Adrenal gland (tissue), 12 donors: ENCODE results near the gene TK2. TPM values are rescaled to one million over a fixed set of nuclear protein-coding genes. Genes with fewer than 3 reads are reported as not detected.

Experiments used
- DNase-seq, 7 donors: peaks; one replicate each; pipeline ENCODE4 v3.0.0-alpha.2; 2019 to 2020
- H3K27ac ChIP-seq, 5 donors: fragments of 200-600 bp; sonication (generic) in 4 of 5; 1 replicate in 3 of 5; 2 replicates in 2 of 5; pipeline versions ENCODE4 v1.5.1 to v1.8.0; 2016 to 2020; ENCODE audit warnings: mild to moderate bottlenecking in 1 of 5
- H3K27me3 ChIP-seq: fragments of 200-600 bp; 2 replicates; pipeline ENCODE4 v1.8.0; 2021
- H3K36me3 ChIP-seq, 2 donors: fragments of 200-600 bp; replicated peaks in 1 of 2; 1 replicate in 1 of 2; 2 replicates in 1 of 2; pipeline versions ENCODE4 v1.5.1 to v1.8.0; 2018 to 2022
- H3K4me1 ChIP-seq, 2 donors: fragments of 200-600 bp; replicated peaks in 1 of 2; 1 replicate in 1 of 2; 2 replicates in 1 of 2; pipeline versions ENCODE4 v1.5.1 to v1.8.0; 2018 to 2021
- H3K4me3 ChIP-seq, 4 donors: fragments of 200-600 bp; sonication (generic) in 3 of 4; one replicate each; pipeline ENCODE4 v1.5.1; 2016 to 2018
- H3K9me3 ChIP-seq, 3 donors: fragments of 200-600 bp; sonication (generic) in 1 of 3; replicated peaks in 1 of 3; 1 replicate in 2 of 3; 2 replicates in 1 of 3; pipeline versions ENCODE4 v1.5.1 to v1.8.0; 2016 to 2021
- POLR2A ChIP-seq, 2 donors: fragments of 450-650 bp; IDR thresholded peaks; one replicate each; pipeline ENCODE4 v1.6.1; 2017; ENCODE audit warnings: antibody characterized with exemption in 2 of 2, mild to moderate bottlenecking in 2 of 2, moderate library complexity in 1 of 2
- WGBS, 4 donors: extraction: QIAGEN DNeasy Blood & Tissue Kit in 2 of 4; methylation state at CpG; one replicate each; pipeline versions ENCODE4 v1.1.5 to v1.1.7; 2013 to 2017; 5-methylcytosine and 5-hydroxymethylcytosine counted together
- intact Hi-C, 2 donors: fragments of 100-400 bp; cut with DNase I; formaldehyde crosslinking; loops; one replicate each; pipeline versions ENCODE4 v1.14.1 to v1.15.0; 2022 to 2023
- polyA plus RNA-seq, 3 donors: library from polyadenylated mRNA; stranded (reverse); fragments of 200-250 nt in 2 of 3; fragments of 350-450 nt in 1 of 3; fragmentation: Illumina TruSeq in 1 of 3; extraction: RNeasy Lipid Tissue Mini Kit (QIAGEN cat#74804) in 1 of 3; gene quantifications; one replicate each; pipeline ENCODE4 v1.2.3, GENCODE V29; 2013 to 2014
- total RNA-seq, 9 donors: library from RNA; depleted of rRNA in 4 of 9; stranded (reverse); fragments of >200 nt in 4 of 9; fragments of 120-200 nt in 1 of 9; fragmentation: NEBNext Ultra II Directional in 1 of 9; extraction: Animal tissue kit (Norgen Biotek cat#: 25700) in 1 of 9; gene quantifications; one replicate each; pipeline versions ENCODE4 v1.1.0 to v1.2.4, GENCODE V29; 2013 to 2023
- TF ChIP-seq, protein P1 (sequence below), 6 experiments: fragments of 450-650 bp in 4 of 6; fragments of 200-600 bp in 2 of 6; sonication (generic) in 1 of 6; IDR thresholded peaks; 1 replicate in 5 of 6; 2 replicates in 1 of 6; pipeline versions ENCODE4 v1.5.1 to v1.8.0; 2016 to 2021; ENCODE audit warnings: antibody characterized with exemption in 6 of 6, mild to moderate bottlenecking in 2 of 6, moderate library complexity in 1 of 6
- donor health status: healthy with polysubstance abuse.
- donor health status: Bipolar disorder and iron deficiency.
- donor health status: DM: yes; HTN: yes; CAD: no.
- donor health status: DM: no; HTN: no; CAD: no.
- donor health status: DM: no; HTN: no; CAD: no.
- donor health status: DM: yes; HTN: yes; CAD: no.

The TK2 gene
- total and polyA plus RNA-seq, 12 donors = 24.9 to 78.9 (median 59.3) TPM

GRCh38 chr16:66523861-66524354 lies 26.0 kb downstream of the TK2 start:
- Histone ChIP-seq H3K4me3 (no peak overlapping the region), H3K27ac (peak overlapping the region in 2 of 5 donors; percentile 50 to 97), H3K27me3 (no peaks in the 10 kb centered on the region), H3K36me3 (peaks cover 0 to 23% of the 10 kb centered on the region in 2 donors), H3K4me1 (peaks cover 29 to 52% of the 10 kb centered on the region in 2 donors), H3K9me3 (no peaks in the 10 kb centered on the region)
- peak in 1 of 7 donors; percentile 51 for DNase-seq
- WGBS, 4 donors = 60 to 64% (median 62%) methylated on average over 5 to 9 of the region's 9 CpGs
- intact Hi-C loops = no loop called here
- TF ChIP-seq, protein P1, sequence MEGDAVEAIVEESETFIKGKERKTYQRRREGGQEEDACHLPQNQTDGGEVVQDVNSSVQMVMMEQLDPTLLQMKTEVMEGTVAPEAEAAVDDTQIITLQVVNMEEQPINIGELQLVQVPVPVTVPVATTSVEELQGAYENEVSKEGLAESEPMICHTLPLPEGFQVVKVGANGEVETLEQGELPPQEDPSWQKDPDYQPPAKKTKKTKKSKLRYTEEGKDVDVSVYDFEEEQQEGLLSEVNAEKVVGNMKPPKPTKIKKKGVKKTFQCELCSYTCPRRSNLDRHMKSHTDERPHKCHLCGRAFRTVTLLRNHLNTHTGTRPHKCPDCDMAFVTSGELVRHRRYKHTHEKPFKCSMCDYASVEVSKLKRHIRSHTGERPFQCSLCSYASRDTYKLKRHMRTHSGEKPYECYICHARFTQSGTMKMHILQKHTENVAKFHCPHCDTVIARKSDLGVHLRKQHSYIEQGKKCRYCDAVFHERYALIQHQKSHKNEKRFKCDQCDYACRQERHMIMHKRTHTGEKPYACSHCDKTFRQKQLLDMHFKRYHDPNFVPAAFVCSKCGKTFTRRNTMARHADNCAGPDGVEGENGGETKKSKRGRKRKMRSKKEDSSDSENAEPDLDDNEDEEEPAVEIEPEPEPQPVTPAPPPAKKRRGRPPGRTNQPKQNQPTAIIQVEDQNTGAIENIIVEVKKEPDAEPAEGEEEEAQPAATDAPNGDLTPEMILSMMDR (IDR thresholded peaks at IDR 0.05) = no peak
- no peak for TF ChIP-seq POLR2A (IDR thresholded peaks at IDR 0.05)

GRCh38 chr16:66522816-66523590 lies 26.9 kb downstream of the TK2 start:
- no peak overlapping the region for H3K4me3 ChIP-seq
- intact Hi-C loops = no loop called here
- H3K36me3 ChIP-seq = peaks cover 0 to 14% of the 10 kb centered on the region in 2 donors
- H3K4me1 ChIP-seq = peaks cover 33 to 61% of the 10 kb centered on the region in 2 donors
- 77 to 85% (median 82%) methylated on average over 8 to 11 of the region's 11 CpGs for WGBS, 4 donors
- TF ChIP-seq POLR2A (IDR thresholded peaks at IDR 0.05) = no peak
- TF ChIP-seq, protein P1 (IDR thresholded peaks at IDR 0.05) = no peak
- no peaks in the 10 kb centered on the region for H3K27me3 ChIP-seq
- H3K27ac ChIP-seq = peak overlapping the region in 3 of 5 donors; percentile 3 to 97 (median 50)
- peak in 1 of 7 donors; percentile 39 for DNase-seq
- H3K9me3 ChIP-seq = no peaks in the 10 kb centered on the region

GRCh38 chr16:66521951-66522771 lies 27.8 kb downstream of the TK2 start:
- H3K4me1 ChIP-seq = peaks cover 41 to 69% of the 10 kb centered on the region in 2 donors
- intact Hi-C loops = no loop called here
- H3K27ac ChIP-seq = peak overlapping the region in 3 of 5 donors; percentile 33 to 97 (median 84)

More at GRCh38 chr16:66521951-66522771, 27.8 kb downstream of the TK2 start:
- peak in 4 of 7 donors; percentile 35 to 54 (median 44) for DNase-seq
- WGBS, 4 donors = 64 to 75% (median 69%) methylated on average over 16 to 17 of the region's 17 CpGs
- TF ChIP-seq POLR2A (IDR thresholded peaks at IDR 0.05) = no peak
- TF ChIP-seq, protein P1 (IDR thresholded peaks at IDR 0.05) = no peak
- H3K27me3 ChIP-seq = no peaks in the 10 kb centered on the region
- no peaks in the 10 kb centered on the region for H3K9me3 ChIP-seq
- peaks cover 0 to 6% of the 10 kb centered on the region in 2 donors for H3K36me3 ChIP-seq
- no peak overlapping the region for H3K4me3 ChIP-seq
